PC-9 (cell line): ENCODE results near the gene NR4A2.

ENCODE experiments used
- EZH2 ChIP-seq: fragments of 200-600 bp; sonication (generic); IDR thresholded peaks from 2 replicates; pipeline ENCODE4 v1.8.0; 2017; ENCODE audit warnings: antibody characterized with exemption, low read depth
- TF ChIP-seq, protein P1 (sequence below): fragments of 200-600 bp; sonication (generic); conservative IDR thresholded peaks from 2 replicates; pipeline ENCODE4 v1.6.1; 2017; ENCODE audit warnings: mixed run types, antibody characterized with exemption, mild to moderate bottlenecking, moderate library complexity

DNA sequence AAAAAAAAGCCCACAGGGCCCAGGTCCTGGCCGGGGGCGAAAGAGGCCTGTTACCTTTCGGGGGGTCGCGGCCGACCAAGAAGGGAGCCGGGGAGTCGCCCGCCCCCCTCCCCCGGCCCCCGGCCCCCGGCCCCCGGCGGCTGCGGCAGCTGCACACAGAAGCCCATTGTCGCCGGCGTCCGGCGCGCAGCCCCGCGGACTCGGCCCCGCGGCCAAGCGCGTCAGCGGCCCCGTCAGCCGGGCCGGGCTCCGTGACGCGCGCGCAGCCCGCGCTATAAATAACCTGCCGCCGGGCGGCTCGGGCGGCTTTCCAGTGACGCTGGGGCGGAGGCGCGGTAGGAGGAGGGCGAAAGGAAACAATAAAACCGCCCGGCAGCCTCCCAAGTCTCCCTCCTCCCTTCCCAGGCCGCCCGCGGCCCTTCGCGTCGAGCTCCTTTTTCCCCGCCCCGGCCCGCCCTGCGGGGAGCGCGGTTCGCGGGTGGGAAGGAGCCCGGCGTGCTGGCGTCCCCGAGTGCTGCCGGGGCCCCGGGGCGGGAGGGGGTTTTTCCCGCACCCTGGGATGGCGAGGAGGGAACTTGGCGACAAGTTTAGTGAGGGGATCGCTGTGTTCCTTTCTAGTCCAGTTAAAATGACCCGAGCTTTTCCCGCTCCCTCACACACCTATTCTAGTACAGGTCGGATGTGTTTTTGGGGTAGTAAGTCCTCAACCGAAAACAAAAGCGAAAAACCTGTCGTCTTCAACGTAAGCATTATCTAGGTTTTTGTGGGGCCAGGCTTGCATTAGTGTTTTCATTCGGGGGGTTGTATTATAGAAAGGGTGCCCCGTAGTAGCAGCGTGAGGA is 10.0 kb upstream of the NR4A2 start:
- TF ChIP-seq, protein P1, sequence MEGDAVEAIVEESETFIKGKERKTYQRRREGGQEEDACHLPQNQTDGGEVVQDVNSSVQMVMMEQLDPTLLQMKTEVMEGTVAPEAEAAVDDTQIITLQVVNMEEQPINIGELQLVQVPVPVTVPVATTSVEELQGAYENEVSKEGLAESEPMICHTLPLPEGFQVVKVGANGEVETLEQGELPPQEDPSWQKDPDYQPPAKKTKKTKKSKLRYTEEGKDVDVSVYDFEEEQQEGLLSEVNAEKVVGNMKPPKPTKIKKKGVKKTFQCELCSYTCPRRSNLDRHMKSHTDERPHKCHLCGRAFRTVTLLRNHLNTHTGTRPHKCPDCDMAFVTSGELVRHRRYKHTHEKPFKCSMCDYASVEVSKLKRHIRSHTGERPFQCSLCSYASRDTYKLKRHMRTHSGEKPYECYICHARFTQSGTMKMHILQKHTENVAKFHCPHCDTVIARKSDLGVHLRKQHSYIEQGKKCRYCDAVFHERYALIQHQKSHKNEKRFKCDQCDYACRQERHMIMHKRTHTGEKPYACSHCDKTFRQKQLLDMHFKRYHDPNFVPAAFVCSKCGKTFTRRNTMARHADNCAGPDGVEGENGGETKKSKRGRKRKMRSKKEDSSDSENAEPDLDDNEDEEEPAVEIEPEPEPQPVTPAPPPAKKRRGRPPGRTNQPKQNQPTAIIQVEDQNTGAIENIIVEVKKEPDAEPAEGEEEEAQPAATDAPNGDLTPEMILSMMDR = no peak
- no peak for TF ChIP-seq EZH2
